ENCODE results near the gene CWC27.
A peak's percentile ranks its signal among the peaks of the same experiment; 100 is the strongest.

Gene CWC27

GRCh38 chr5:65043843-65044359 lies 275.2 kb downstream of the CWC27 start:
- DNase-seq: no peak

GRCh38 chr5:65047225-65047624 lies 278.5 kb downstream of the CWC27 start:
- DNase-seq: no peak

- no peak for DNase-seq
Measured at GRCh38 chr5:65047948-65048690, 279.4 kb downstream of the CWC27 start.

GRCh38 chr5:65050140-65050539 lies 281.4 kb downstream of the CWC27 start:
- no peak for DNase-seq

- DNase-seq: no peak
Measured at GRCh38 chr5:65050826-65051498, 282.2 kb downstream of the CWC27 start.

GRCh38 chr5:65055938-65056337 lies 287.2 kb downstream of the CWC27 start:
- DNase-seq: no peak

- DNase-seq: no peak
Measured at GRCh38 chr5:65059681-65060598, 291.2 kb downstream of the CWC27 start.

GRCh38 chr5:65061250-65061973 lies 292.7 kb downstream of the CWC27 start:
- DNase-seq: no peak

- DNase-seq: no peak
Measured at GRCh38 chr5:65061974-65062353, 293.2 kb downstream of the CWC27 start.

- DNase-seq: peak; percentile 37
Measured at GRCh38 chr5:65062469-65063083, 293.8 kb downstream of the CWC27 start.

- DNase-seq: no peak
Measured at GRCh38 chr5:65065001-65065511, 296.3 kb downstream of the CWC27 start.

GRCh38 chr5:65066387-65067146 lies 297.8 kb downstream of the CWC27 start:
- no peak for DNase-seq

- DNase-seq: no peak
Measured at GRCh38 chr5:65067147-65067506, 298.4 kb downstream of the CWC27 start.
